ENCODE measurements around the gene POLR2I.

The POLR2I gene

GRCh38 chr19:36101550-36102327 lies 12.9 kb downstream of the POLR2I start:
- Mint-ChIP-seq H3K27ac (no peak overlapping the region), H3K36me3 (peaks cover 2% of the 10 kb centered on the region), H3K4me1 (peaks cover 4% of the 10 kb centered on the region), H3K9me3 (no peaks in the 10 kb centered on the region), H3K4me3 (no peak overlapping the region), H3K27me3 (no peaks in the 10 kb centered on the region)
- ATAC-seq (ENCODE audit: low read depth) (no peak), DNase-seq (ENCODE audit: low spot score in 2 of 2) (no peak)

GRCh38 chr19:36100476-36100875 lies 14.2 kb downstream of the POLR2I start:
- H3K27me3 Mint-ChIP-seq = no peaks in the 10 kb centered on the region
- H3K27ac Mint-ChIP-seq = no peak overlapping the region
- no peaks in the 10 kb centered on the region for H3K9me3 Mint-ChIP-seq
- H3K4me1 Mint-ChIP-seq = peaks cover 4% of the 10 kb centered on the region
- no peak for ATAC-seq (ENCODE audit: low read depth)
- no peaks in the 10 kb centered on the region for H3K36me3 Mint-ChIP-seq
- no peak for DNase-seq (ENCODE audit: low spot score in 2 of 2)
- H3K4me3 Mint-ChIP-seq = no peak overlapping the region

- H3K9me3 Mint-ChIP-seq = no peaks in the 10 kb centered on the region
- no peaks in the 10 kb centered on the region for H3K27me3 Mint-ChIP-seq
- no peak for DNase-seq (ENCODE audit: low spot score in 2 of 2)
- no peak overlapping the region for H3K4me3 Mint-ChIP-seq
- H3K4me1 Mint-ChIP-seq = peaks cover 4% of the 10 kb centered on the region
- no peak for ATAC-seq (ENCODE audit: low read depth)
- H3K36me3 Mint-ChIP-seq = no peaks in the 10 kb centered on the region
- no peak overlapping the region for H3K27ac Mint-ChIP-seq
These were observed 15.4 kb downstream of the POLR2I start for GRCh38 chr19:36099166-36099785.

- Mint-ChIP-seq H3K4me3 (no peak overlapping the region), H3K27ac (no peak overlapping the region), H3K27me3 (no peaks in the 10 kb centered on the region), H3K9me3 (no peaks in the 10 kb centered on the region), H3K36me3 (no peaks in the 10 kb centered on the region), H3K4me1 (peaks cover 4% of the 10 kb centered on the region)
- DNase-seq (ENCODE audit: low spot score in 2 of 2) (no peak), ATAC-seq (ENCODE audit: low read depth) (no peak)
These were observed 17.6 kb downstream of the POLR2I start for GRCh38 chr19:36097036-36097435.

- DNase-seq (ENCODE audit: low spot score in 2 of 2) = no peak
- ATAC-seq (ENCODE audit: low read depth) = no peak
- Mint-ChIP-seq H3K4me3 (no peak overlapping the region), H3K4me1 (no peaks in the 10 kb centered on the region), H3K9me3 (no peaks in the 10 kb centered on the region), H3K27ac (no peak overlapping the region), H3K36me3 (no peaks in the 10 kb centered on the region), H3K27me3 (no peaks in the 10 kb centered on the region)
These were observed 21.0 kb downstream of the POLR2I start for GRCh38 chr19:36093687-36094086.

GRCh38 chr19:36093146-36093662 lies 21.5 kb downstream of the POLR2I start:
- Mint-ChIP-seq H3K9me3 (no peaks in the 10 kb centered on the region), H3K27ac (no peak overlapping the region), H3K4me1 (no peaks in the 10 kb centered on the region), H3K27me3 (no peaks in the 10 kb centered on the region), H3K4me3 (no peak overlapping the region), H3K36me3 (no peaks in the 10 kb centered on the region)
- no peak for ATAC-seq (ENCODE audit: low read depth)
- no peak for DNase-seq (ENCODE audit: low spot score in 2 of 2)

- ATAC-seq (ENCODE audit: low read depth) = no peak
- no peak overlapping the region for H3K4me3 Mint-ChIP-seq
These were observed 22.1 kb downstream of the POLR2I start for GRCh38 chr19:36092566-36092965.

GRCh38 chr19:36090910-36091695 lies 23.6 kb downstream of the POLR2I start:
- ATAC-seq (ENCODE audit: low read depth) (no peak), DNase-seq (ENCODE audit: low spot score in 2 of 2) (no peak)
- Mint-ChIP-seq H3K4me1 (no peaks in the 10 kb centered on the region), H3K4me3 (no peak overlapping the region), H3K27ac (no peak overlapping the region), H3K9me3 (no peaks in the 10 kb centered on the region), H3K36me3 (no peaks in the 10 kb centered on the region), H3K27me3 (no peaks in the 10 kb centered on the region)

More at GRCh38 chr19:36092566-36092965, 22.1 kb downstream of the POLR2I start:
- no peaks in the 10 kb centered on the region for H3K36me3 Mint-ChIP-seq
- H3K27ac Mint-ChIP-seq = no peak overlapping the region
- no peak for DNase-seq (ENCODE audit: low spot score in 2 of 2)
- H3K9me3 Mint-ChIP-seq = no peaks in the 10 kb centered on the region
- H3K4me1 Mint-ChIP-seq = no peaks in the 10 kb centered on the region
- no peaks in the 10 kb centered on the region for H3K27me3 Mint-ChIP-seq

- H3K4me1 Mint-ChIP-seq = no peaks in the 10 kb centered on the region
These were observed 24.8 kb downstream of the POLR2I start for GRCh38 chr19:36089847-36090246.

GRCh38 chr19:36086326-36086725 lies 28.3 kb downstream of the POLR2I start:
- H3K4me1 Mint-ChIP-seq = no peaks in the 10 kb centered on the region
- H3K9me3 Mint-ChIP-seq = no peaks in the 10 kb centered on the region
- no peak overlapping the region for H3K4me3 Mint-ChIP-seq
- ATAC-seq (ENCODE audit: low read depth) (no peak), DNase-seq (ENCODE audit: low spot score in 2 of 2) (no peak)
- no peaks in the 10 kb centered on the region for H3K27me3 Mint-ChIP-seq
- no peaks in the 10 kb centered on the region for H3K36me3 Mint-ChIP-seq
- no peak overlapping the region for H3K27ac Mint-ChIP-seq

More at GRCh38 chr19:36089847-36090246, 24.8 kb downstream of the POLR2I start:
- H3K4me3 Mint-ChIP-seq = no peak overlapping the region
- ATAC-seq (ENCODE audit: low read depth) (no peak), DNase-seq (ENCODE audit: low spot score in 2 of 2) (no peak)
- no peaks in the 10 kb centered on the region for H3K36me3 Mint-ChIP-seq
- no peaks in the 10 kb centered on the region for H3K9me3 Mint-ChIP-seq
- H3K27me3 Mint-ChIP-seq = no peaks in the 10 kb centered on the region
- H3K27ac Mint-ChIP-seq = no peak overlapping the region

- Mint-ChIP-seq H3K36me3 (no peaks in the 10 kb centered on the region), H3K27me3 (no peaks in the 10 kb centered on the region), H3K27ac (no peak overlapping the region), H3K9me3 (no peaks in the 10 kb centered on the region), H3K4me3 (no peak overlapping the region), H3K4me1 (no peaks in the 10 kb centered on the region)
- DNase-seq (ENCODE audit: low spot score in 2 of 2) (no peak), ATAC-seq (ENCODE audit: low read depth) (no peak)
These were observed 30.3 kb downstream of the POLR2I start for GRCh38 chr19:36084231-36085009.

GRCh38 chr19:36082916-36083315 lies 31.8 kb downstream of the POLR2I start:
- no peak for DNase-seq (ENCODE audit: low spot score in 2 of 2)
- no peaks in the 10 kb centered on the region for H3K27me3 Mint-ChIP-seq
- no peaks in the 10 kb centered on the region for H3K9me3 Mint-ChIP-seq
- no peak overlapping the region for H3K27ac Mint-ChIP-seq
- no peak for ATAC-seq (ENCODE audit: low read depth)
- no peaks in the 10 kb centered on the region for H3K36me3 Mint-ChIP-seq
- H3K4me1 Mint-ChIP-seq = no peaks in the 10 kb centered on the region
- H3K4me3 Mint-ChIP-seq = no peak overlapping the region

GRCh38 chr19:36081894-36082293 lies 32.8 kb downstream of the POLR2I start:
- Mint-ChIP-seq H3K9me3 (no peaks in the 10 kb centered on the region), H3K27ac (no peak overlapping the region), H3K36me3 (no peaks in the 10 kb centered on the region), H3K4me1 (no peaks in the 10 kb centered on the region), H3K4me3 (no peak overlapping the region), H3K27me3 (no peaks in the 10 kb centered on the region)
- no peak for DNase-seq (ENCODE audit: low spot score in 2 of 2)
- ATAC-seq (ENCODE audit: low read depth) = no peak
